NCI-H69 (cell line): Measurements from ENCODE around the gene ARHGAP1.
"Not testable (repeated sequence)": the region's sequence is repeated elsewhere in the genome, so short reads cannot be mapped to it uniquely, and the experiment has no call there.

ENCODE experiments used
- DNase-seq: peaks from one replicate; lab custom pipeline; 2025; lab: John Stamatoyannopoulos, UW

The ARHGAP1 gene

DNA sequence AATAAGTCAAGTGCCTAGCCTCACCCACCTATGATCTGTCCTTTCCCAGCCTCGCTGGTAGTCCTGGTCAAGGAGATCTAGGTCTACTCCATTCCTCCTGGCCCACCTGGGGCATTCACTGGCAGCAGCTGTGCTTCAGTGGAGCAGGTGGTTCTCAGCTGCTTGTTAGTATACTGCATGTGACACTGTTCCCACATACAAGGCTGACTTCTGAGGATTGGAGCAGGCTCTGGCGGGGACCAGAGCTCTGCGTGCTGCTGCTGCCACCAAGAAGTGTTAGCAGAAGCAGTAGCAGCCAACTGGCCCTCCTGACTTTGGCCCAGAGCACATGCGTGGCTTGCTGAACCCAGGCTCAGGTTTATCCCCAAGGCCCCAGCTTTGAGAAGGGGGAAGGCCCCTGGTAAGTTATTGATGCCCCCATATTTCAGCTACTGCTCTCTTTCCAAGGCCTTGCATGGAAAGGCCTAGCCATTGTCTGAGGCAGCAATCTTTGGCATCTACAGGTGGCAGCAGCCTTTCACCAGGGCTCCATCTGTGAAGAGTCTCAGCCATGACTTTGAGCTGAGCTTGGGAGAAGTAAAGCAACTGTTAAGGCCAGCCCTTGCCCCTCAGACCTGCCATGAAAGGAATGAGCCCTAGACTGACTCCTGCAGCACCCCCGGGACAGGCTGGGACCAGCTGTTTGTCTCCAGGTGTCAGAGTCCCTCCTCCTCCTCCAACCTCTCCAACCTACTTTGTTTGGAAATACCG is 26.5 kb downstream of the ARHGAP1 start:
- peak; percentile 50 for DNase-seq

DNA sequence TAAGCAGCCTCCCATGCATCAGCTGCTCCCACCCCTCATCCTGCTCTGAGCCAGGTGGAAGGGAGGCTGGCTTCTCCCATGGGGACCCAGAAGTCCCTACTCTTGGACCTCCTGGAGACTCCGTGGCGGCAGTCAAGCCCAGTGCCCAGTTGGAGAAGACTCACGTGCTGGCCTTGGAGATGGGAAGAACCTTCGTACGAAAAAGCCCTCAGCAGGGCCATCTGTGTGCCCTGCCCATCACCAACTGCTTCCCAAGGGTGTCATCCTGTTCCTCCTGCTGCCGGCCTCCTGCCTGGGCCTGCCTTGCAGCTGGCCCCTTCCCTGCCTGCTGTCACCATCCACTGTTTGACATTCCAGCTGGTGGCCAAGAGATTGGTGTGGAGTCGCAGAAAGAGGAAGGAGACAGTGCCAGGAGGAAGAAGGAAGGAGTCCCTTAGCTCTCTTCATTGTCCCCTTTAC is 28.0 kb downstream of the ARHGAP1 start:
- no peak for DNase-seq

DNA sequence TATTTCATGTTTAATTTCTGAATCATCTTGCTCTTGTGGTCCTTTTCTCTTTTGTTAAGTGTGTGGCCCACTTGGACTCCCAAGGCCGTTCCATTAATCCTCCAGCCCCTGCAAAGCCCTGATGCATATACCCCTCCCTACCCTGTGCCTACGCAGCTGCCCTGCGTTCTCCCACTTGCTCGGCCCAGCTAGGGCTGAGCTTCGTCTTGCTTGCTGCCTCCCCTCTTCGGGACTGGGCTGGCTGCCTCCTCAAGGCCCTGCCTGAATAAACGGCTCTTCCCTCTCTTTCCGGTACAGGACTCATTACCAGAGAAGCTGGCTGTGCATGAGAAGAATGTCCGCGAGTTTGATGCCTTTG is 28.5 kb downstream of the ARHGAP1 start:
- DNase-seq, result no peak

DNA sequence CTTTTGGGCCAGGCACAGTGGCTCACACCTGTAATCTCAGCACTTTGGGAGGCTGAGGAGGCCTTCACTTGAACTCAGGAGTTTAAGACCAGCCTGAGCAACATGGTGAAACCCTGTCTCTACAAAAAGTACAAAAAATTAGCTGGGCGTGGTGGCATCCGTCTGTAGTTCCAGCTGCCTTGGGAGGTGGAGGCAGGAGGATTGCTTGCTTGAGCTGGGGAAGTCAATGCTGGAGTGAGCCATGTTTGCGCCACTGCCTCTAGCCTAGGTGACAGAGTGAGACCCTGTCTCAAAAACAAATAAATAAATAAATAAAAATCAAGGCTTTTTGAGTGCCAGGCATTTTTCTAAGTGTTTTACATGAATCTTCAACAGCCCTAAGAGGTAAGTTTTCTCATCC is 29.9 kb downstream of the ARHGAP1 start:
- DNase-seq, result not testable (repeated sequence)

DNA sequence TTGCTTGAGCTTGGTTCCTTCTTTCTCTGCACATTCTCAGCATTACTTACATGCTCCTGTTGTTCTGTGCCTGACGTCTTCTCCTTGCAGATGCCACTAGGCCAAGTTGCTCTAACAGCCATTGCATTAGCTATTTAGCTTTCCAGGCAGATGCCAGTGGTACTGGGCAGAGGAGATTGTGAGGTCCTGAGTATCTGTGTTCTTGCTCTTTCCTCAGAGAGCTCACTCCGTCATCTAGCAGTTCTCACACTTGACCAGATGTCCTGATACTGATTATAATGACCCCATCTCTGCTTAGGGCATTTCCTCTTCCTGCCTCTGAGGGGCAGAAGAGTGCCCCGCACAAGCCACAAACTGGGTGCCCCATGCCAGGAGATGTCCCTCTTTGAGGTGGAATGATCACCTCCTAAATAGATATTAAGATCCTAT is 30.7 kb downstream of the ARHGAP1 start:
- peak; percentile 55 for DNase-seq

DNA sequence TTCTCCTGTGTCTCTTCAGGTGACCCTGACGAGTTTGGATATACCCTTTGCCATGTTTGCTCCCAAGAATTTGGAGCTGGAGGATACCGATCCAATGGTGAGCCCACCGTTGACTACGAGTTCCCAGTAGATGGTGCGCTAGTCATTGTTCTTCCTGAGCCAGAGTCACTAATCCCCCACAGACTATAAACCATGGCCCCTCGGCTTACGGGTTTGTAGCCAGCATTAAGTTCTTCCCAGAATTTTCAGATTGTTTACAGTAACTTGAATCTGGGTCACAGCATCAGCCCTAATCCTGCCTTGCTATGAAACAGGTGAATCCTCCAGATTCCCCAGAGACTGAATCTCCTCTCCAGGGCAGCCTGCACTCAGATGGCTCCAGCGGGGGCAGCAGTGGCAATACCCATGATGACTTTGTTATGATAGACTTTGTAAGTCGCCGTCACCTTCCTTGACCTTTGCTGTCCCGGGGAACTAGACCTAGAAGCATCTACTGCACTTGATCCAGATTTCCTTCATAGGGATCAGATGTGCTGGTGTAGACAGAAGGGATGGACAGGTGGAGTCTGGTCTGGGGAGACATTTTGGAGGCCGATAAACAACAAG is 31.8 kb downstream of the ARHGAP1 start:
- DNase-seq, result no peak

DNA sequence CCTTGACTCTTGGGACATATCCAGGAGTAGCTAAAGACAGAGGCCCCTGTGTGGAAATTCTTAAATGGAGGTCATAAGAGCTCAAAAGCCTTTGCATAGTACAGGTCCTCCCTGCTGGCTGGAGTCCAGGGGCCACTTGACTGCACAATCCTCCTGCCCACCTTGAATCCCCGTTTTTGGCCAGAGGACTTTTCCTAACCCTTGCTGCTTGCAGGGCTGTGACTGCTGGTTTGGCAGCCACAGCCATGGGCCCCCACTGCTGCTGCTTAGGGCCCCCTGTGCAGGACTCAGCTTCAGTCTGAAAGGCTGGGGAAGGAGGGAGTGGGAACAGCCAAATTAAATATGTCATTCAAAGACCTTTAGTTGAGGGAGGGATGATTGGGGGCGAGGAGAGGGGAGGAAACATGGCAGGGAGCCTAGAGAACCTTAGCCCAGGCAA is 33.4 kb downstream of the ARHGAP1 start:
- no peak for DNase-seq

DNA sequence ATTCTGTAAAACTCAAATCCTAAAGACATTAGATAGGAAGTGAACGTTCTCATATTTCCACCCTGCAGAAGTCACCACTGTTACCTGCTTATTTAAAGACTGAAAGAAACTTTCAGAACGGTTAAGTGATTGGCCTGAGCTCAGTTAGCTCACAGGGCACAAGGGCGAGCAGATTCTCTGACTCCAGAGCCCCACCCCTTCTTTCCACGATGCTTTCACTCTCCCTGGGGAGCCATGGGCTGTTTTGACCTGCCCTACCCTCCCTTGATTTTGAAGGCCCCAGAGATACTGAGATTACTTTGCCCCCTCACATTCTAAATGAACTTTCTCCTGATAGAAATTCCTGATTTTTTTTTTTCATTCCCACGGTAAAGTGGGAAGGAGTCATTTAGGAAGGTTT is 33.9 kb downstream of the ARHGAP1 start:
- no peak for DNase-seq

DNA sequence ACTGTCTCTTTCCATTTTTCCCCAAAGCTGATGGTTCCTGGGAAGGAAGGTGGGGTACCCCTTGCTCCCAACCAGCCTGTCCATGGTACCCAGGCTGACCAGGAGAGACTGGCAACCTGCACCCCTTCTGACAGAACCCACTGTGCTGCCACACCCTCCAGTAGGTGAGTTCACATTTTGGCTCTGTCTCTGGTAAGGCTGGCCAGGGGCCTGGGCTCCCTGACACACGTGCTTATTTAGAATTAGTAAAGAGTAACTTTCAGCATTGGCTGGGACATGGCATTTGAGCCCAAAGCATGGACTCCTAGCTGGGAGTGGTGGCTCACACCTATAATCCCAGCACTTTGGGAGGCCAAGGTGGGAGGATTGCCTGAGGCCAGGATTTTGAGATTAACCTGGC is 35.1 kb downstream of the ARHGAP1 start:
- DNase-seq, result no peak

DNA sequence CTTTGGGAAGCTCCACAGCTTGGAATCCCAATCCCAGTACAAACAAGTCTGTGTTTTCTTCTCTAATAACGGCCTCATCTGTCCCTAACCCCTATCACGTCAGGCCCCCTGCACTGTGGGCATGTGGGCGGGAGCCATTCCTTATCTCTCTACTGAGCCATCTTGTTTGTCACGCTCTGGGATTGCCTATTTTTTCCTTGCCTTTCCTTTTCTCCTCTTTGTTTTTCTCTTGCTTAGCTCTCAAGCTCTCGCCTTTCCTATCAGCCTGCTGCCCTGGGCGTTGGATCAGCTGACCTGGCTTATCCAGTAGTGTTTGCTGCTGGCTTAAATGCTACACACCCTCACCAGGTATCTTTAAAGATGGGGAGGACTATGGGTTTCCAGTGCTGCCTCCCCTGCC is 35.8 kb downstream of the ARHGAP1 start:
- no peak for DNase-seq

DNA sequence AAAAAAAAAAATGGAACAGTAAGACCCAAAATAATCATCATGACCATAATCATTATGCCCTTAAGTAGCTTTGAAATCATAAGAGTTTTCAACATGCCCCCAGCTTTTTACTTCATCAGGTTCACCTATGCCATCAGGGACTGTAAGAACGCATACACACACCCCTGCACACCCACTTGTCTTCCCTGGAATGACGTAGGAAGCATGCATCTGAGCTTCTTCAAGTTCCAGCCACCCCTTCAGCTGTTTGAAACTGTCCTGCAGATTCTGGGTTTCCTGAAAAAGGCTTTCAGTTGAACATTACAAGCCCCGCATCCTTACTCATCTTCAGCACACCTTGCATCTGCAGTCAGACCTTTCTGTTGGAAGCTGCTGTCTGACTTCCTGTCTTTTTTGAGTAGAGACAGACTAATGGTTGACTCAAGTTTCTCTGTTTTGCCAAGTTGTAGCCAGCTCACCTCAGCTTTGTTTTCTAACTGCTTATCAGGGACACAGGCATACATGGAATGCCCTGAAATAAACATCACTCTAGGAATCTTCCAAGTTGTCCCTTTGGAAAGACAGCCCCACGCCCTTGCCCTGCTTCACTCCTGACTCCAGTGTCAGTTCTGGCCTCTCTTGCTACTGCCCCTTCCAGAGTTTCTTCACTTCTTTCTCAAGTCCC is 37.0 kb downstream of the ARHGAP1 start:
- DNase-seq, result no peak

DNA sequence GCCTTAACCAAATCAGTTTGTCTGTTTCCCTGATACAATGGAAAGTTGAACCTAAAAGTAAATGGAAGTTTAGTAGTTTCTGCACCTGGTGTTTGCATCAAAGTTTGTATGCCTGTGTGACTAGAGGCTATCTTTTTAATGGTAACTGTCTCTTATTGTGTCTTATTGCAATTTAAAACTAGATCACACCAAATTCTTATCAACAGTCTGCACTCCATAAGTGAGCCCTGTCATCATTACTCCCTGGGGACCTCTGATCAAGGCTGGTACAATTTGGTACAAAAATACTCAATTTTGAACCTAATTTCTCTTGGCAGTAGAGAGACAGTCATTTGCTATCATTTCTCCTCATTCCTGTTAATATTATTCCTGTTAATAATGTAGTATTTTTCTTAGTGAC is 38.1 kb downstream of the ARHGAP1 start:
- DNase-seq, result no peak

DNA sequence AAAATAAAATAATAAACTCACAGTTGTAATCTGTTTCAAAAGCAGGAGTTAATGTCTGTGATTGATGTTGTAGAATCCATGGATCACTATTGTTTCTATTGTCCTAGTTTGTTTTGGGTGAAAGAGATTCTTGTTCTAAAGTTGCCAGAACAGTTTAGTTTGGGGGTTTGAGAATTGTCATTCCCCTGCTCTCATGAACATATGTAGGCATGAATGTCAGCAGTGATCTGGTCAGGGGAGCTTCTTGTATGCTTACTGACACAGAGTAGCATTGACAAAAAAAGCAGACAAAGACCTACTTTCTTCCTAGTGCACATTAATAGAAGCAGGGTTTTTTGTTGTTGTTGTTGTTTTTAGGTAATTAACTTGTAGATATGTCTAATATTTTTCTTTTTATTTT is 38.6 kb downstream of the ARHGAP1 start:
- no peak for DNase-seq

DNA sequence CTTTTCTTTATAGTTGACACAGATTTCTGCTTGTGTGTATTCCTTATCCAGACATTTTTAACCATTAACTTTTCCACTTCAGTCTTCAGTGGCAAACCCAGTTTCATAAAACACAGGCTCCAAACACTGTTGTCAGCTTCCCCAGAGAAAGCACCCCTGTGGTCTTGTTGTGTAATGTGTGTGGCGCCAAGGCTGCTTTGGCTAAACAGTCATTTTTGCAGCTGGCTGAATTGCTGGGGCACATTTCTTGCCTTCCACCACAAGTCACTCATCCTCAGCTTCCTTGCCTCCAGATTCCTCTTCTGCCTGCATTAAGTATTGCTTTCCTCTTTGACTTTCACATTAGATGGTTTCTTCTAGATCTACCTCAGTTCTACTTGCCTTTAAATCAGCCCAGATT is 40.5 kb downstream of the ARHGAP1 start:
- DNase-seq, result no peak

DNA sequence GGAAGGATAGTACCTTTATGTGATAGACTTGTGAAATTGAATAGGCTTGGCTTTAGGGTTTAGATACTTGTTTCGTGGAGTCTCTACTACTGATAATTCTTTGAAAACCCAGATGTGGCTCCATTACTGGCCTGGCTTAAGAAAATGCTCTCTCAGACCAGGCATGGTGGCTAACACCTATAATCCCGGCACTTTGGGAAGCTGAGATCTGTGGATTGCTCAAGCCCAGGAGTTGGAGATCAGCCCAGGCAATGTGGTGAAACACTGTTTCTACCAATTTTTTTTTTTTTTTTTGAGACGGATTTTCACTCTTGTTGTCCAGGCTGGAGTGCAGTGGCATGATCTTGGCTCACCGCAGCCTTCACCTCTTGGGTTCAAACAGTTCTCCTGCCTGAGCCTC is 42.2 kb downstream of the ARHGAP1 start:
- DNase-seq, result no peak

DNA sequence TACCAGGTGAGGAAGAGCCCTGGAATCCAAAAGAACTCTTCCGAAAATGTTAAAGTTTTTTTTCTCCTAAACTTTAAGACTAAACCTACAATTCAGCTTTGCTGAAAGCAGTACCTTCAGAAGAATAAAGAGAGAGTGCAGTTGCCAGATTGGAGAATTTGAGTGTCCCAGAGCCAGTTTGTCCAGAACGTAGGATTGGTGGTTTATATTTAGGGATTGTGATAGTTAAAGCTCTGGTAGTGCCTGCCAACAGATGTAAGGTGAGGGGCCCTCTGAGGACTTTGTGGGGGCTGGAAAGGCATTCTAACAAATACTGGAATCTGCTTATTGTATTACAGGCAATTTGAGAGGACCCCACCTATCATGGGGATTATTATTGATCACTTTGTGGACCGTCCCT is 43.2 kb downstream of the ARHGAP1 start:
- no peak for DNase-seq

DNA sequence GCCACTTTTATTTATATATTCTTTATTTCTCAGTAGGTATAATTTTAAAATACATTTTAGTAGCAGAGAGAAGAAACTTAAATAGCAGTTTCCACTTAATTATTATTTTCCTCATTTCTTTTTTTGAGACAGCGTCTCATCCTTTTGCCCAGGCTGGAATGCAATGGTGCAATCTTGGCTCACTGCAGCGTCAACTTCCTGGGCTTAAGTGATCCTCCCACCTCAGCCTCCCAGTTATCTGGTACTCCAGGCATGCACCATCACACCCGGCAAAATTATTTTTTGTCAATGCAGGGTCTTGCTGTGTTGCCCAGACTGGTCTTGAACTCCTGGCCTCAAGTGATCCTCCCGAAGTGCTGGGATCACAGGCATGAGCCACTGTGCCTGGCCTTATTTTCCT is 44.8 kb downstream of the ARHGAP1 start:
- DNase-seq, result no peak

DNA sequence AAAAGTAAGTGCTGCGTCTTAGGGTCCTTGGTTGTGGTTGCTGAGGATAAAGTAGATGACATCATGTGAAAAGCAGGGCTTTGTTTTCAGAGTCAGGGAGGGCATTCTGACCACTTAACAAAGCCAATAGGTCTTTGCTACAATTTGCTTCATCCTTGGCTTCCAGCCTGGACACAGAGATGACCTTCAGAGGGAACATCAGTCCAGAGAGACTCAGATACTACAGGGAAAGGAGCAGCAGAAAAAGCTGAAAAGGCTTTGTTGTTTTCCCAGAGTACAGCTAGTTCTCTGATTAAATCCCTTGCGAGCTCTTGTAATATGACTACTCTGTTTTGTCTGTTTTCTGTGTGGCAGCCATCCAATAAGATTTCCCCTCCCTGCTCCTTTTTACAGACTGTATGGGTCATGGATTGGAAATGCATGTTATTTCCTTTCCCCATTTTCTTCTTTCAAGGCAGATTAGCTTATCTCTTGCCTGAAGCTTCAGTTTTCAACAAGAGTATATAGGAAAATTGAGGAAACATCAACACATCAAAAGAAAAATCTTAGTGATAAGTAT is 51.2 kb downstream of the ARHGAP1 start:
- no peak for DNase-seq

DNA sequence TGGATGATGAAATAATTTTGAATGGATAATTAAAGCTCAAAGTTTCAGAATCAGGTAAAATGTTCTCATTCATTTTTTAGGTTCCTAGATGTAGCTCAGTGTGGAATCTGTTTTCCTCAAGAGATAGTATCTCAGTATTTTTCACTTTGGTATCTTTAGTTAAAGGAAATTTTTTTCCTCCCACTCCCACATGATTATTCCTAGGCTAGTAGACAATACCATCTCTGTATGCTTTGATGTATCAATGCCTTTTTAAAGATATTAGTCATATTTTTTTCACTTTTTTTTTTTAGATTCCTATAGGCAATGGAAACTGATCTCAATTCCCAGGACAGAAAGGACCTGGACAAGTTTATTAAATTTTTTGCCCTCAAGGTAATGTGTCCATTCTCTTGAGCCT is 56.4 kb downstream of the ARHGAP1 start:
- no peak for DNase-seq

DNA sequence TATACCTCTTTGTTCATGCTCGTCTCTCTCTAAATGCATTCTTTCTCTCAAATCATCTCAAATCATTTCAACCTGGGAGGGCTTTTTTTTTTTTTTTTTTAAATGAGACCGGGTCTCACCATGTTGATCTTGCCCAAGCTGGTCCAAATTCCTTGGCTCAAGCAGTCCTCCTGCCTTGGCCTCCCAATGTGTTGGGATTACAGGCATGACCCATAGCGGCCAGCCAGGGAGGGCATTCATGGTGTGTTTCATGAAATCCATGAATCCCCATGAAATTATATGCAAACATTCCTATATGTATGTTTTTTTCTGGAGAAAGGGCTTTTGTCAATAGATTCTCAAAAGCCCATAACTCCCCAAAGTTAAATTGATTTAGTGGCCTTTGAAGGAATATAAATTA is 56.9 kb downstream of the ARHGAP1 start:
- no peak for DNase-seq

DNA sequence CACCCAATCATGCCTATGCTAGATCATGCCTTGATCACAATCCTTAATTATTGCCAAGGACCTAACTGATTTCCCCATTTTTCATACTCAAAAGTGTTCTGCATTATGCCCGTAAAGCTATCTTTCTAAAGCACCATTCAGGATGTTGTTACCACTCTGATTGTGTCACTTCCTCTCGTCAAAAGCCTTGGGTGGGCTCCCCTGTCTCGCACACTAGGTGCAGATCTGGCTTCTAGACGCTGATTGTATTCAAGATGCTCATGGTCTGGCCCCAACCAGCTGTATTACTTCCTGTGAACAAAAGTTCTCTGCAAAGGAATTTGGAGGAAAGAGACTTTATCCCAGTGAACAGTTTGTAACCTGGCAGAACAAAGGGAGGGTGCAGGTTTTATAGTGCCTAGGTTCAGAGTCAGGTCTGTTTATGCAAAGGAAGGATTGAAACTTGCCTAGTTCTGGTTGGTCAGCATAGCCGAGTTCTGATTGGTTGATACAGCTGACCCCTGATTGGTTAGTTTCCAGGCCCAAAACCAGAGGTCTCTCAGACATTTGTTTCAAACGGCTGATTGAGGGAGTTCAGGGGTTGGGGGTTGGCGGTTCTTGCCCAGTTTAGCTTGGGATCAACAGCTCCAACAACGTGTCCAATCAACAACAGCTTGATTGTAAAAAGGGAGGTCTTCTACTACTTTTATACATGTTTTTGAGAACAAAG is 57.6 kb downstream of the ARHGAP1 start:
- no peak for DNase-seq

DNA sequence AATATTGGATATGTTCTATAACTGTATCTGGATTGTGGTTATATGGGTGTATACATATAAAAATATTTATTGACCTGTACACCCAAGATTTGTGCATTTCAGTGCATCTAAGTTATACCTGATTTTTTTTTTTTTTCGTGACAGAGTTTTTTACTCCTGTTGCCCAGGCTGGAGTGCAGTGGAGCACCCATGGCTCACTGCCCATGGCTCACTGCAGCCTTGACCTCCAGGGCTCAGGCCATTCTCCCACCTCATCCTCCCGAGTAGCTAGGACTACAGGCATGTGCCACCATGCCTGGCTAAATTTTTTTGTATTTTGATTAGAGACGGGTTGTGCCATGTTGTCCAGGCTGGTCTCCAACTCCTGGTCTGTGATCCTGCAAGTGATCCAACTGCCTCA is 58.8 kb downstream of the ARHGAP1 start:
- DNase-seq, result no peak
